ENCODE results near the gene RUBCNL. TPM values are rescaled to one million over a fixed set of nuclear protein-coding genes. Genes with fewer than 3 reads are reported as not detected.

Gene RUBCNL
- total and polyA plus RNA-seq, 2 of the 4 experiments (the other 2 are of a cell fraction), result 0.03 TPM; not detected in 1

DNA sequence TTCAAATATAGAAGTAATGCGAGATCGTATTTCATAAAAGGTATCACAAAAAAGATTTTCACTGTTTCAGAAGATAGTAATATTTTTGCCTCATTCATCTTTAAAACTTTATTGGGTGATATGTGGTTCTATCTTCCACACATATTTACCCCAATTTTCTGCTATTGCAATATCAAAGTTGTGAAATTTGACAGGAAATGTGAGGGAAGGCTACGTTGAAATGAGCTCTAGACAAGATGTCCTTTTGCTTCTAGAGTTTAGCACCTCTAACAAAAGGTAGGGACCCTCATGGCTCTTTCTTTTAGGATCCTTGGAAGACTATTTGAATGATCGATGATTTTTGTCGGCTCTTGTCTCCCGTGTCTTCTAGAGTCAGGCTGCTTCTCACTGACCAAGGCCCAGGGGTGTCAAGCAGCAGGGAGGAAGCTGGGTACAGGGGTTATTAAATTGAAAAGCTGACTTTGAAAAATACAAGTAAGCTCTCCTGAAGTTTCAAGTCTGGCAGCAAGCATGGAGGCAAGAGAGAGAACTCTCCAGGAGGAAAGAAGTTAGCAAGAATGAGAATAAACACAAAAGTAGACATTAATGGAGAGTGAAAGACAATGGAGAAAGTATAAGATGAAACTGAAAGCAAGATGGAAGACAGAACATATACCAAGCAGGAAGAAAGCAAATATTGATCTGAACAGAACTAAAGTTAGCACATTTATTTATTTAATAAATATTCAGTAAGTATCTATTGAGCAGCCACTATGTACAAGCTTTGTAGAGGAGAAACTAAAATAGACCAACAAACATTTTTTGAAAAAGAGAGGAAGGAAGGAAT lies 73.4 kb downstream of the RUBCNL start:
- H3K27me3 ChIP-seq (ENCODE audit: control insufficient read depth, insufficient read depth, low read length), result no peaks in the 10 kb centered on the region
- no peaks in the 10 kb centered on the region for H3K9me1 ChIP-seq (ENCODE audit: insufficient read depth, low read length)
- H3K4ac ChIP-seq (ENCODE audit: low read depth, low read length), result no peak overlapping the region
- no peak overlapping the region for H2BK120ac ChIP-seq (ENCODE audit: low read depth, low read length)
- BruUV-seq (replicated peaks), result no TSS peak
- TF ChIP-seq CHD1 (IDR thresholded peaks at IDR 0.05; ENCODE audit: low read depth, low read length), result no peak
- TF ChIP-seq RFX5 (IDR thresholded peaks at IDR 0.05; ENCODE audit: low read depth, low read length), result no peak
- no peak for TF ChIP-seq CEBPB (IDR thresholded peaks at IDR 0.05; ENCODE audit: low read depth, low read length)
- TF ChIP-seq RAD21 (IDR thresholded peaks at IDR 0.05; ENCODE audit: low read length), result no peak
- TF ChIP-seq, protein P1, sequence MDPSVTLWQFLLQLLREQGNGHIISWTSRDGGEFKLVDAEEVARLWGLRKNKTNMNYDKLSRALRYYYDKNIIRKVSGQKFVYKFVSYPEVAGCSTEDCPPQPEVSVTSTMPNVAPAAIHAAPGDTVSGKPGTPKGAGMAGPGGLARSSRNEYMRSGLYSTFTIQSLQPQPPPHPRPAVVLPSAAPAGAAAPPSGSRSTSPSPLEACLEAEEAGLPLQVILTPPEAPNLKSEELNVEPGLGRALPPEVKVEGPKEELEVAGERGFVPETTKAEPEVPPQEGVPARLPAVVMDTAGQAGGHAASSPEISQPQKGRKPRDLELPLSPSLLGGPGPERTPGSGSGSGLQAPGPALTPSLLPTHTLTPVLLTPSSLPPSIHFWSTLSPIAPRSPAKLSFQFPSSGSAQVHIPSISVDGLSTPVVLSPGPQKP (IDR thresholded peaks at IDR 0.05; ENCODE audit: borderline replicate concordance, low read depth, low read length), result no peak
- TF ChIP-seq BHLHE40 (IDR thresholded peaks at IDR 0.05; ENCODE audit: low read depth, low read length), result no peak
- TF ChIP-seq POLR2A (IDR thresholded peaks at IDR 0.05; ENCODE audit: low read depth, low read length), result no peak
- TF ChIP-seq MAFK (IDR thresholded peaks at IDR 0.05; ENCODE audit: low read depth, low read length), result no peak
- no peak for TF ChIP-seq FOS (IDR thresholded peaks at IDR 0.05; ENCODE audit: low read depth, low read length)
- TF ChIP-seq MAZ (IDR thresholded peaks at IDR 0.05; ENCODE audit: borderline replicate concordance, low read depth, low read length), result no peak
- TF ChIP-seq, protein P2, sequence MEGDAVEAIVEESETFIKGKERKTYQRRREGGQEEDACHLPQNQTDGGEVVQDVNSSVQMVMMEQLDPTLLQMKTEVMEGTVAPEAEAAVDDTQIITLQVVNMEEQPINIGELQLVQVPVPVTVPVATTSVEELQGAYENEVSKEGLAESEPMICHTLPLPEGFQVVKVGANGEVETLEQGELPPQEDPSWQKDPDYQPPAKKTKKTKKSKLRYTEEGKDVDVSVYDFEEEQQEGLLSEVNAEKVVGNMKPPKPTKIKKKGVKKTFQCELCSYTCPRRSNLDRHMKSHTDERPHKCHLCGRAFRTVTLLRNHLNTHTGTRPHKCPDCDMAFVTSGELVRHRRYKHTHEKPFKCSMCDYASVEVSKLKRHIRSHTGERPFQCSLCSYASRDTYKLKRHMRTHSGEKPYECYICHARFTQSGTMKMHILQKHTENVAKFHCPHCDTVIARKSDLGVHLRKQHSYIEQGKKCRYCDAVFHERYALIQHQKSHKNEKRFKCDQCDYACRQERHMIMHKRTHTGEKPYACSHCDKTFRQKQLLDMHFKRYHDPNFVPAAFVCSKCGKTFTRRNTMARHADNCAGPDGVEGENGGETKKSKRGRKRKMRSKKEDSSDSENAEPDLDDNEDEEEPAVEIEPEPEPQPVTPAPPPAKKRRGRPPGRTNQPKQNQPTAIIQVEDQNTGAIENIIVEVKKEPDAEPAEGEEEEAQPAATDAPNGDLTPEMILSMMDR (conservative IDR thresholded peaks at IDR 0.05; ENCODE audit: low read depth, low read length), result no peak
- TF ChIP-seq, protein P3, sequence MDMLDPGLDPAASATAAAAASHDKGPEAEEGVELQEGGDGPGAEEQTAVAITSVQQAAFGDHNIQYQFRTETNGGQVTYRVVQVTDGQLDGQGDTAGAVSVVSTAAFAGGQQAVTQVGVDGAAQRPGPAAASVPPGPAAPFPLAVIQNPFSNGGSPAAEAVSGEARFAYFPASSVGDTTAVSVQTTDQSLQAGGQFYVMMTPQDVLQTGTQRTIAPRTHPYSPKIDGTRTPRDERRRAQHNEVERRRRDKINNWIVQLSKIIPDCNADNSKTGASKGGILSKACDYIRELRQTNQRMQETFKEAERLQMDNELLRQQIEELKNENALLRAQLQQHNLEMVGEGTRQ (IDR thresholded peaks at IDR 0.05; ENCODE audit: low read depth, low read length), result no peak
- TF ChIP-seq MXI1 (IDR thresholded peaks at IDR 0.05; ENCODE audit: borderline replicate concordance, low read depth, low read length), result no peak
- no peak for TF ChIP-seq SMC3 (IDR thresholded peaks at IDR 0.05; ENCODE audit: low read depth, low read length)
- DNase-seq (no peak), ATAC-seq (ENCODE audit: low read depth) (no peak)
- H4K8ac ChIP-seq (ENCODE audit: low read depth in 2 of 2, low read length in 2 of 2), result no peak overlapping the region
- H3K14ac ChIP-seq (replicated peaks; ENCODE audit: low read depth, low read length), result no peak overlapping the region
- no peak overlapping the region for H3K56ac ChIP-seq (ENCODE audit: extremely low read depth, insufficient read depth, low read length)
- no peak overlapping the region for H4K5ac ChIP-seq (ENCODE audit: low read depth, low read length)
- no peak overlapping the region for H2AK5ac ChIP-seq (ENCODE audit: low read depth, low read length)
- intact Hi-C loops (cut with micrococcal nuclease), result no loop called here
- no peak overlapping the region for H2BK5ac ChIP-seq (ENCODE audit: low read depth, low read length, poor library complexity, severe bottlenecking)
- H4K91ac ChIP-seq (ENCODE audit: insufficient read depth, low read depth, low read length), result no peak overlapping the region
- H3K9ac ChIP-seq (ENCODE audit: low read depth, low read length), result no peak overlapping the region
- CTCF ChIA-PET, result no interaction called here
- no peak overlapping the region for H2BK20ac ChIP-seq (ENCODE audit: low read depth, low read length)
- WGBS, 2 experiments (ENCODE audit: extremely low coverage in 2 of 2, insufficient read length in 1 of 2), result 88% methylated on average over 3 of the region's 6 CpGs; no CpG with 5 or more reads in 1 of the 2 experiments
- H3K36me3 ChIP-seq (ENCODE audit: control insufficient read depth, insufficient read depth, low read length), result no peaks in the 10 kb centered on the region
- H3K9me3 ChIP-seq (ENCODE audit: control insufficient read depth, insufficient read depth, low read length), result no peaks in the 10 kb centered on the region
- no peaks in the 10 kb centered on the region for H4K20me1 ChIP-seq (ENCODE audit: insufficient read depth, low read length)
- no peak overlapping the region for H3K4me3 ChIP-seq (ENCODE audit: insufficient read depth, low read depth, low read length)
- H3K79me1 ChIP-seq (ENCODE audit: low read depth in 1 of 2, low read length in 2 of 2), result no peaks in the 10 kb centered on the region
- no peak overlapping the region for H3K27ac ChIP-seq (ENCODE audit: insufficient read depth, low read length)
- H3K23ac ChIP-seq (ENCODE audit: low read depth, low read length), result no peak overlapping the region
- no peak overlapping the region for H2BK15ac ChIP-seq (ENCODE audit: low read depth, low read length)
- H2AFZ ChIP-seq (replicated peaks; ENCODE audit: low read length, poor library complexity), result no peak overlapping the region
- dilution Hi-C loops (cut with HindIII; ENCODE audit: low sequenced_read_pairs, unreplicated experiment), result no loop called here
- POLR2A ChIA-PET (ENCODE audit: unreplicated experiment), result no interaction called here
- no peaks in the 10 kb centered on the region for H3K4me1 ChIP-seq (ENCODE audit: control insufficient read depth, insufficient read depth, low read length)
- no peak overlapping the region for H3K4me2 ChIP-seq (ENCODE audit: low read depth, low read length)
- in situ Hi-C loops (cut with MboI; ENCODE audit: low sequenced_read_pairs), result no loop called here
- H3K18ac ChIP-seq (ENCODE audit: low read depth, low read length), result no peak overlapping the region
- no peak overlapping the region for H2AK9ac ChIP-seq (replicated peaks; ENCODE audit: low read depth, low read length, poor library complexity)

Data from IMR-90 (cell line).